ENCODE results near the gene EPHX1. TPM values are rescaled to one million over a fixed set of nuclear protein-coding genes. Genes with fewer than 3 reads are reported as not detected.

EPHX1 gene
- total and polyA plus RNA-seq, 2 of the 8 experiments (the other 6 are each of a cell fraction or from before 2014, with no cell fraction given), result 45.3 to 79.1 TPM

- peak overlapping the region in 2 of 4 experiments; percentile 11 to 12; a peak in 2 of 8 replicates for H3K4me3 ChIP-seq (ENCODE audit: extremely low read depth in 1 of 4, insufficient read depth in 2 of 4, low read depth in 3 of 4, low read length in 4 of 4)
- POLR2A ChIA-PET (ENCODE audit: partially characterized antibody), result interaction anchor here (0.9 to 2.6 kb wide), 7 partner anchors 8 to 36 kb away, joined by 3 to 9 read pairs (median 4); partner anchors contain the start of gene EPHX1
- H3K56ac ChIP-seq (replicated peaks; ENCODE audit: insufficient read length, low read depth, low read length), result no peak overlapping the region
- H4K20me1 ChIP-seq (replicated peaks in 1 of 2; ENCODE audit: control insufficient read depth in 1 of 2, insufficient read depth in 2 of 2, low read length in 2 of 2), result peaks cover 2 to 9% of the 10 kb centered on the region in 2 experiments
- no peak overlapping the region for H2AK5ac ChIP-seq (ENCODE audit: low read depth, low read length)
- H3K27ac ChIP-seq (ENCODE audit: low read depth, low read length), result no peak overlapping the region
- no peaks in the 10 kb centered on the region for H3K9me3 ChIP-seq (ENCODE audit: insufficient read depth in 2 of 2, low read depth in 1 of 2, low read length in 1 of 2)
- no peak overlapping the region for H4K5ac ChIP-seq (ENCODE audit: insufficient read length, low read depth, low read length)
- no peak for FAIRE-seq
- DNase-seq (ENCODE audit: low read depth in 1 of 2, low spot score in 2 of 2), result no peak
- H2BK120ac ChIP-seq (replicated peaks; ENCODE audit: low read depth, low read length), result no peak overlapping the region
- H3K23ac ChIP-seq (ENCODE audit: insufficient read length), result no peak overlapping the region
- no peaks in the 10 kb centered on the region for H3K27me3 ChIP-seq (replicated peaks in 1 of 4; ENCODE audit: control insufficient read depth in 3 of 4, extremely low read depth in 1 of 4, insufficient read depth in 3 of 4, low read length in 3 of 4)
- H3K9ac ChIP-seq (replicated peaks in 1 of 4; ENCODE audit: extremely low read depth in 1 of 4, low read depth in 3 of 4, low read length in 3 of 4), result no peak overlapping the region
- peaks cover 10% of the 10 kb centered on the region; the same call in 1 of the 2 replicates for H3K79me1 ChIP-seq (ENCODE audit: low read depth, low read length)
- H4K91ac ChIP-seq (replicated peaks; ENCODE audit: insufficient read length, low read length), result no peak overlapping the region
- no peak overlapping the region for H2BK20ac ChIP-seq (ENCODE audit: low read length)
- H3K23me2 ChIP-seq (ENCODE audit: low read depth, low read length), result no peaks in the 10 kb centered on the region
- no peak overlapping the region for H3K14ac ChIP-seq (ENCODE audit: insufficient read length)
- H3K36me3 ChIP-seq (ENCODE audit: control insufficient read depth in 2 of 4, insufficient read depth in 4 of 4, low read length in 3 of 4), result peaks cover 0 to 7% (median 0%) of the 10 kb centered on the region in 4 experiments; a peak in 2 of 8 replicates
- H3K4me1 ChIP-seq (replicated peaks in 1 of 4; ENCODE audit: control insufficient read depth in 3 of 4, insufficient read depth in 4 of 4, low read length in 3 of 4), result peaks cover 6 to 17% (median 11%) of the 10 kb centered on the region in 4 experiments; a peak in 6 of 7 replicates
- no peak overlapping the region for H2BK5ac ChIP-seq (ENCODE audit: low read depth, low read length)
- peaks cover 0 to 6% of the 10 kb centered on the region in 2 experiments; a peak in 1 of 4 replicates for H3K79me2 ChIP-seq (ENCODE audit: control insufficient read depth in 1 of 2, insufficient read depth in 2 of 2, low read length in 2 of 2)
- no peak overlapping the region for H2BK15ac ChIP-seq (ENCODE audit: low read length)
- CTCF ChIA-PET (ENCODE audit: partially characterized antibody), result interaction anchor here (0.6 to 4.7 kb wide), 11 partner anchors 8 to 153 kb away, joined by 3 to 46 read pairs (median 4); partner anchors contain the start of gene EPHX1
- no peak overlapping the region for H2AFZ ChIP-seq (ENCODE audit: low read length)
- H3K4ac ChIP-seq (replicated peaks; ENCODE audit: insufficient read length, low read depth, low read length), result no peak overlapping the region
- no peak overlapping the region for H2BK12ac ChIP-seq (ENCODE audit: low read depth, low read length)
- no peak overlapping the region for H4K8ac ChIP-seq (ENCODE audit: extremely low read depth, insufficient read depth, low read length)
- peak overlapping the region; percentile 29 to 35; a peak in 2 of 4 replicates for H3K4me2 ChIP-seq (ENCODE audit: insufficient read depth in 1 of 2, low read depth in 2 of 2, low read length in 2 of 2)
- H3K18ac ChIP-seq (ENCODE audit: extremely low read depth, low read length), result 0 out of 2 replicates have a peak overlapping the region, but pooled peaks have one; percentile 29
- TF ChIP-seq ZNF274 (IDR thresholded peaks at IDR 0.05; ENCODE audit: borderline replicate concordance, extremely low read depth, low read length) (no peak), ATF3 (IDR thresholded peaks at IDR 0.05; ENCODE audit: insufficient read depth, low read depth, low read length) (no peak), TAF7 (optimal IDR thresholded peaks at IDR 0.05; ENCODE audit: borderline replicate concordance, low read depth, low read length) (no peak), RNF2 (IDR thresholded peaks at IDR 0.05; ENCODE audit: borderline replicate concordance, low read depth, low read length, missing control alignments, poor library complexity, severe bottlenecking) (no peak), POLR2A (IDR thresholded peaks at IDR 0.05; ENCODE audit: control extremely low read depth in 1 of 2, low read depth in 2 of 2, low read length in 2 of 2) (no peak), CBX8 (IDR thresholded peaks at IDR 0.05; ENCODE audit: borderline replicate concordance, low read depth, low read length) (no peak)
- 52% methylated on average over 12 of the region's 12 CpGs; no CpG with 5 or more reads in 1 of the 2 experiments for WGBS, 2 experiments (ENCODE audit: extremely low coverage in 1 of 2, insufficient coverage in 1 of 2, insufficient read length in 1 of 2, insufficient replicate concordance in 2 of 2, low coverage in 1 of 2, low lambda C conversion rate in 2 of 2, missing lambda C conversion rate in 1 of 2)
These were observed 14.6 kb downstream of the EPHX1 start for GRCh38 chr1:225824533-225824941.
